ENCODE results near the gene ST8SIA4.

- TF ChIP-seq, protein P1, sequence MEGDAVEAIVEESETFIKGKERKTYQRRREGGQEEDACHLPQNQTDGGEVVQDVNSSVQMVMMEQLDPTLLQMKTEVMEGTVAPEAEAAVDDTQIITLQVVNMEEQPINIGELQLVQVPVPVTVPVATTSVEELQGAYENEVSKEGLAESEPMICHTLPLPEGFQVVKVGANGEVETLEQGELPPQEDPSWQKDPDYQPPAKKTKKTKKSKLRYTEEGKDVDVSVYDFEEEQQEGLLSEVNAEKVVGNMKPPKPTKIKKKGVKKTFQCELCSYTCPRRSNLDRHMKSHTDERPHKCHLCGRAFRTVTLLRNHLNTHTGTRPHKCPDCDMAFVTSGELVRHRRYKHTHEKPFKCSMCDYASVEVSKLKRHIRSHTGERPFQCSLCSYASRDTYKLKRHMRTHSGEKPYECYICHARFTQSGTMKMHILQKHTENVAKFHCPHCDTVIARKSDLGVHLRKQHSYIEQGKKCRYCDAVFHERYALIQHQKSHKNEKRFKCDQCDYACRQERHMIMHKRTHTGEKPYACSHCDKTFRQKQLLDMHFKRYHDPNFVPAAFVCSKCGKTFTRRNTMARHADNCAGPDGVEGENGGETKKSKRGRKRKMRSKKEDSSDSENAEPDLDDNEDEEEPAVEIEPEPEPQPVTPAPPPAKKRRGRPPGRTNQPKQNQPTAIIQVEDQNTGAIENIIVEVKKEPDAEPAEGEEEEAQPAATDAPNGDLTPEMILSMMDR (IDR thresholded peaks at IDR 0.05; ENCODE audit: insufficient read depth, low read depth, low read length): no peak
- no peak for TF ChIP-seq EZH2 (IDR thresholded peaks at IDR 0.05; ENCODE audit: insufficient read depth, low read length)
Observed at GRCh38 chr5:100909034-100909433, 6.0 kb upstream of the ST8SIA4 start.
